OCI-LY1 (cell line): ENCODE results near the gene PCDHGA7.
A peak's percentile ranks its signal among the peaks of the same experiment; 100 is the strongest.

Experiments
- H2AFZ ChIP-seq: fragments of 200-600 bp; sonication (generic), shearing (Covaris generic); 2 replicates; pipeline ENCODE4 v1.6.0; 2014; ENCODE audit warnings: antibody characterized with exemption, mild to moderate bottlenecking, low read length
- H3F3A ChIP-seq: fragments of 200-600 bp; sonication (generic), shearing (Covaris generic); 2 replicates; pipeline ENCODE4 v1.6.0; 2014; ENCODE audit warnings: mild to moderate bottlenecking, antibody characterized with exemption, low read length, moderate library complexity; ENCODE audit not compliant: insufficient read depth
- H3K27ac ChIP-seq: fragments of 200-600 bp; sonication (generic); 2 replicates; pipeline ENCODE4 v1.5.1; 2014; ENCODE audit warnings: low read length, mixed run types, mild to moderate bottlenecking, low read depth; ENCODE audit not compliant: poor library complexity, severe bottlenecking
- H3K27me3 ChIP-seq: fragments of 200-600 bp; sonication (generic); 2 replicates; pipeline ENCODE4 v1.6.0; 2014; ENCODE audit warnings: antibody characterized with exemption, mild to moderate bottlenecking, low read length, moderate library complexity; ENCODE audit not compliant: insufficient read depth
- H3K36me3 ChIP-seq: fragments of 200-600 bp; sonication (generic); 2 replicates; pipeline ENCODE4 v1.6.1; 2014; ENCODE audit warnings: mild to moderate bottlenecking, antibody characterized with exemption, low read length, moderate library complexity, mixed read lengths; ENCODE audit not compliant: insufficient read depth
- H3K4me1 ChIP-seq: fragments of 200-600 bp; sonication (generic); 2 replicates; pipeline ENCODE4 v1.5.1; 2014; ENCODE audit warnings: mild to moderate bottlenecking, low read length, moderate library complexity; ENCODE audit not compliant: insufficient read depth, severe bottlenecking
- H3K4me2 ChIP-seq: fragments of 200-600 bp; sonication (generic), shearing (Covaris generic); 2 replicates; pipeline ENCODE4 v1.6.1; 2014; ENCODE audit warnings: low read length
- H3K4me3 ChIP-seq: fragments of 200-600 bp; sonication (generic); 2 replicates; pipeline ENCODE4 v1.5.1; 2014; ENCODE audit warnings: low read length, low read depth, mild to moderate bottlenecking, mixed read lengths; ENCODE audit not compliant: poor library complexity, severe bottlenecking
- H3K79me2 ChIP-seq: fragments of 200-600 bp; shearing (Covaris generic); 2 replicates; pipeline ENCODE4 v1.6.1; 2016; ENCODE audit warnings: mixed run types, low read length, mixed read lengths; ENCODE audit not compliant: insufficient read depth
- H3K9ac ChIP-seq: fragments of 200-600 bp; sonication (generic), shearing (Covaris generic); 2 replicates; pipeline ENCODE4 v1.6.1; 2014; ENCODE audit warnings: mild to moderate bottlenecking, low read length, mixed read lengths
- H3K9me2 ChIP-seq: fragments of 200-600 bp; sonication (generic), shearing (Covaris generic); 2 replicates; pipeline ENCODE4 v1.6.1; 2014; ENCODE audit warnings: low read depth, mild to moderate bottlenecking, low read length, mixed read lengths
- H3K9me3 ChIP-seq: fragments of 200-600 bp; shearing (Covaris generic); 2 replicates; pipeline ENCODE4 v1.6.1; 2014; ENCODE audit warnings: low read length, mixed read lengths
- H4K20me1 ChIP-seq: fragments of 200-600 bp; sonication (generic), shearing (Covaris generic); 2 replicates; pipeline ENCODE4 v1.6.0; 2016; ENCODE audit warnings: mild to moderate bottlenecking, low read length; ENCODE audit not compliant: insufficient read depth
- CTCF ChIP-seq: fragments of 200-600 bp; sonication (generic), shearing (Covaris generic); IDR thresholded peaks from 2 replicates; pipeline ENCODE4 v1.5.1; 2017; ENCODE audit warnings: mild to moderate bottlenecking, antibody characterized with exemption, low read length, moderate library complexity, mixed read lengths
- EZH2 ChIP-seq: fragments of 200-600 bp; sonication (generic), shearing (Covaris generic); IDR thresholded peaks from 2 replicates; pipeline ENCODE4 v1.8.0; 2017; ENCODE audit warnings: borderline replicate concordance, mixed run types, mild to moderate bottlenecking, antibody characterized with exemption, low read length, moderate library complexity, mixed read lengths

PCDHGA7 gene

DNA sequence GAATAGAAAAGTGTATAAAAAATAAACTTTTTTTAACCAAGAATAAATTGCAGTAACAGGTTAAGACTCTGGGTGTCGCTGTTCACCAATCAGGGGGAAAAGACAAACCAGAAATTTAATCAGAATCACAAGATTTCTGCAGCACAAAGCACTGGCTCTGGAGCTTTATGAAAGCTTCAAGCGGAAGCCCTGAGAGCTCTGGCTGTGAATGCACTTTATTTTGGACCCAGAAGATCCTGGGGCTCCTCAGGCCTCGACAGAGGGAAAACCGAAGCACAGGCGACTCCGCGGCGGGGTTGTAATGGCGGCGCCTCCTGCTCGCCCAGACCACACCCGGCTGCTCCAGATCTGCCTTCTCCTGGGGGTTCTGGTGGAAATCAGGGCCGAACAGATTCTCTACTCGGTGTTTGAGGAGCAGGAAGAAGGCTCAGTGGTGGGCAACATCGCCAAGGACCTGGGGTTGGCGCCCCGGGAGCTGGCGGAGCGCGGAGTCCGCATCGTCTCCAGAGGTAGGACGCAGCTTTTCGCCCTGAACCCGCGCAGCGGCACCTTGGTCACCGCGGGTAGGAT is 27.6 kb upstream of the PCDHGA7 start, which contains the start of gene PCDHGA4:
PCDHGA4 (plus strand) TSS at position 122 of the 570 bp plus-strand sequence; CDS start at position 209, 87 bp downstream.
- H2AFZ ChIP-seq, result no peak within 1 kb of the TSS
- H3K4me3 ChIP-seq, result peak within 1 kb of the TSS; percentile 47
- no peaks in the 10 kb centered on the region for H3K79me2 ChIP-seq
- TF ChIP-seq CTCF, result peak; percentile 48
- TF ChIP-seq EZH2, result no peak
- peaks cover 38% of the 10 kb centered on the region for H3K9me3 ChIP-seq
- H3K4me1 ChIP-seq, result peaks cover 6% of the 10 kb centered on the region
- peaks cover 23% of the 10 kb centered on the region for H3K36me3 ChIP-seq
- H4K20me1 ChIP-seq, result no peaks in the 10 kb centered on the region
- no peaks in the 10 kb centered on the region for H3K27me3 ChIP-seq
- H3K9me2 ChIP-seq, result no peaks in the 10 kb centered on the region
- H3K27ac ChIP-seq, result no peak within 1 kb of the TSS
- H3K4me2 ChIP-seq, result peak within 1 kb of the TSS; percentile 33; the same call in 1 of the 2 replicates
- H3K9ac ChIP-seq, result no peak within 1 kb of the TSS
- no peaks in the 10 kb centered on the region for H3F3A ChIP-seq

DNA sequence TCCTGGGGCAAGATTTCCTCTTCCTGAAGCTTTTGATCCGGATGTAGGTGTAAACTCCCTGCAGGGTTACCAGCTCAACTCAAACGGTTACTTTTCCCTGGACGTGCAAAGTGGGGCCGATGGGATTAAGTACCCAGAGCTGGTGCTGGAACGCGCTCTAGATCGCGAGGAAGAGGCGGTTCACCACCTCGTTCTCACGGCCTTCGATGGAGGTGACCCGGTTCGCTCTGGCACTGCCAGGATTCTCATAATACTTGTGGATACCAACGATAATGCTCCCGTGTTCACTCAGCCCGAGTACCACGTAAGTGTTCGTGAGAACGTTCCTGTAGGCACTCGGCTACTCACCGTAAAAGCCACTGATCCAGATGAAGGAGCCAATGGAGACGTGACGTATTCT is 26.9 kb upstream of the PCDHGA7 start:
- Histone ChIP-seq H3K27me3 (no peaks in the 10 kb centered on the region), H3K36me3 (peaks cover 21% of the 10 kb centered on the region), H4K20me1 (no peaks in the 10 kb centered on the region), H3K27ac (no peak overlapping the region), H3K4me2 (no peak overlapping the region), H3K9ac (no peak overlapping the region), H3K9me3 (peaks cover 44% of the 10 kb centered on the region), H3F3A (no peaks in the 10 kb centered on the region), H3K4me3 (no peak overlapping the region), H2AFZ (no peak overlapping the region), H3K9me2 (no peaks in the 10 kb centered on the region), H3K79me2 (no peaks in the 10 kb centered on the region), H3K4me1 (peaks cover 3% of the 10 kb centered on the region)
- no peak for TF ChIP-seq CTCF
- TF ChIP-seq EZH2, result no peak

- Histone ChIP-seq H3K4me3 (no peak overlapping the region), H3K79me2 (no peaks in the 10 kb centered on the region), H3K9me3 (peaks cover 43% of the 10 kb centered on the region), H3K36me3 (peaks cover 16% of the 10 kb centered on the region), H3F3A (no peaks in the 10 kb centered on the region), H2AFZ (no peak overlapping the region), H3K9ac (no peak overlapping the region), H3K9me2 (no peaks in the 10 kb centered on the region), H3K4me1 (no peaks in the 10 kb centered on the region), H3K27me3 (no peaks in the 10 kb centered on the region), H4K20me1 (no peaks in the 10 kb centered on the region), H3K27ac (no peak overlapping the region), H3K4me2 (no peak overlapping the region)
- TF ChIP-seq EZH2, result no peak
- TF ChIP-seq CTCF, result no peak
These were observed 26.4 kb upstream of the PCDHGA7 start for GRCh38 chr5:141356133-141356532.
